GM21381 (cell line): ENCODE results near the gene KIF6.

ENCODE experiments used
- ATAC-seq: cut with Tn5 transposase; IDR thresholded peaks from one replicate; pipeline ENCODE4 v1.9.1; 2021; ENCODE audit warnings: mild to moderate bottlenecking, moderate library complexity; ENCODE audit not compliant: unreplicated experiment

The KIF6 gene

GRCh38 chr6:39558591-39559190, 166.5 kb downstream of the KIF6 start:
- ATAC-seq: no peak

GRCh38 chr6:39558079-39558478, 167.1 kb downstream of the KIF6 start:
- ATAC-seq: no peak

GRCh38 chr6:39555136-39555535, 170.1 kb downstream of the KIF6 start:
- no peak for ATAC-seq

GRCh38 chr6:39553860-39554802, 171.1 kb downstream of the KIF6 start:
- no peak for ATAC-seq

- ATAC-seq: no peak
These were observed 172.2 kb downstream of the KIF6 start for GRCh38 chr6:39553029-39553428.

GRCh38 chr6:39550191-39550590, 175.0 kb downstream of the KIF6 start:
- no peak for ATAC-seq

- ATAC-seq: no peak
These were observed 178.5 kb downstream of the KIF6 start for GRCh38 chr6:39546731-39547130.

GRCh38 chr6:39543950-39544349, 181.3 kb downstream of the KIF6 start:
- ATAC-seq: no peak

- no peak for ATAC-seq
These were observed 182.1 kb downstream of the KIF6 start for GRCh38 chr6:39543095-39543494.

GRCh38 chr6:39540454-39540853, 184.8 kb downstream of the KIF6 start:
- ATAC-seq: no peak

GRCh38 chr6:39530201-39530759, 194.9 kb downstream of the KIF6 start:
- peak; percentile 98 for ATAC-seq

- ATAC-seq: no peak
These were observed 197.2 kb downstream of the KIF6 start for GRCh38 chr6:39527792-39528564.

GRCh38 chr6:39524007-39524406, 201.2 kb downstream of the KIF6 start:
- ATAC-seq: no peak

GRCh38 chr6:39521958-39522357, 203.2 kb downstream of the KIF6 start:
- ATAC-seq: no peak

- ATAC-seq: no peak
These were observed 204.3 kb downstream of the KIF6 start for GRCh38 chr6:39520916-39521315.

GRCh38 chr6:39520411-39520810, 204.8 kb downstream of the KIF6 start:
- ATAC-seq: no peak

- ATAC-seq: no peak
These were observed 207.0 kb downstream of the KIF6 start for GRCh38 chr6:39518221-39518620.

- no peak for ATAC-seq
These were observed 207.5 kb downstream of the KIF6 start for GRCh38 chr6:39517756-39518155.

GRCh38 chr6:39516471-39516870, 208.7 kb downstream of the KIF6 start:
- no peak for ATAC-seq

GRCh38 chr6:39515471-39515870, 209.7 kb downstream of the KIF6 start:
- no peak for ATAC-seq

GRCh38 chr6:39515006-39515405, 210.2 kb downstream of the KIF6 start:
- ATAC-seq: no peak
